Measurements from ENCODE around the gene PEX3. TPM values are rescaled to one million over a fixed set of nuclear protein-coding genes. Genes with fewer than 3 reads are reported as not detected.
"Not testable (repeated sequence)": the region's sequence is repeated elsewhere in the genome, so short reads cannot be mapped to it uniquely, and the experiment has no call there.

PEX3 gene
- total RNA-seq, 1 donor: 19.2 TPM

- Histone ChIP-seq H4K20me1 (ENCODE audit: insufficient read depth, low read length) (peaks cover 4% of the 10 kb centered on the region), H2AFZ (ENCODE audit: low read length) (no peak overlapping the region), H3K9me3 (ENCODE audit: low read depth, low read length) (no peaks in the 10 kb centered on the region), H3K36me3 (ENCODE audit: insufficient read depth, low read length) (peaks cover 6% of the 10 kb centered on the region), H3K4me2 (ENCODE audit: insufficient read depth, low read length) (no peak overlapping the region), H3K4me3 (ENCODE audit: insufficient read depth, low read length) (no peak overlapping the region), H3K27ac (ENCODE audit: low read depth, low read length) (no peak overlapping the region), H3K4me1 (ENCODE audit: insufficient read depth, low read length) (peaks cover 8% of the 10 kb centered on the region), H3K79me2 (ENCODE audit: insufficient read depth, low read length) (peaks cover 34% of the 10 kb centered on the region), H3K27me3 (ENCODE audit: insufficient read depth, low read length) (no peaks in the 10 kb centered on the region)
- no peak for DNase-seq (ENCODE audit: insufficient read length, low spot score, missing footprints)
- no peak for TF ChIP-seq CTCF (IDR thresholded peaks at IDR 0.05; ENCODE audit: extremely low read depth, low read depth, low read length)
Observed at GRCh38 chr6:143457563-143458359, 7.2 kb downstream of the PEX3 start.

- Histone ChIP-seq H3K4me2 (ENCODE audit: insufficient read depth, low read length) (no peak overlapping the region), H3K4me3 (ENCODE audit: insufficient read depth, low read length) (no peak overlapping the region), H3K9me3 (ENCODE audit: low read depth, low read length) (no peaks in the 10 kb centered on the region), H3K27me3 (ENCODE audit: insufficient read depth, low read length) (no peaks in the 10 kb centered on the region), H3K27ac (ENCODE audit: low read depth, low read length) (no peak overlapping the region), H4K20me1 (ENCODE audit: insufficient read depth, low read length) (no peaks in the 10 kb centered on the region), H2AFZ (ENCODE audit: low read length) (no peak overlapping the region), H3K79me2 (ENCODE audit: insufficient read depth, low read length) (no peaks in the 10 kb centered on the region), H3K36me3 (ENCODE audit: insufficient read depth, low read length) (peaks cover 5% of the 10 kb centered on the region), H3K4me1 (ENCODE audit: insufficient read depth, low read length) (no peaks in the 10 kb centered on the region)
- TF ChIP-seq CTCF (IDR thresholded peaks at IDR 0.05; ENCODE audit: extremely low read depth, low read depth, low read length): no peak
- no peak for DNase-seq (ENCODE audit: insufficient read length, low spot score, missing footprints)
Observed at GRCh38 chr6:143465546-143465945, 14.9 kb downstream of the PEX3 start.

GRCh38 chr6:143468026-143468425 is 17.4 kb downstream of the PEX3 start:
- Histone ChIP-seq H4K20me1 (ENCODE audit: insufficient read depth, low read length) (no peaks in the 10 kb centered on the region), H3K27me3 (ENCODE audit: insufficient read depth, low read length) (no peaks in the 10 kb centered on the region), H3K79me2 (ENCODE audit: insufficient read depth, low read length) (no peaks in the 10 kb centered on the region), H2AFZ (ENCODE audit: low read length) (no peak overlapping the region), H3K4me3 (ENCODE audit: insufficient read depth, low read length) (no peak overlapping the region), H3K27ac (ENCODE audit: low read depth, low read length) (no peak overlapping the region), H3K4me1 (ENCODE audit: insufficient read depth, low read length) (no peaks in the 10 kb centered on the region), H3K4me2 (ENCODE audit: insufficient read depth, low read length) (no peak overlapping the region), H3K9me3 (ENCODE audit: low read depth, low read length) (no peaks in the 10 kb centered on the region), H3K36me3 (ENCODE audit: insufficient read depth, low read length) (peaks cover 4% of the 10 kb centered on the region)
- TF ChIP-seq CTCF (IDR thresholded peaks at IDR 0.05; ENCODE audit: extremely low read depth, low read depth, low read length): no peak
- no peak for DNase-seq (ENCODE audit: insufficient read length, low spot score, missing footprints)

- not testable (repeated sequence) for H3K36me3 ChIP-seq (ENCODE audit: insufficient read depth, low read length); H3K4me1 ChIP-seq (ENCODE audit: insufficient read depth, low read length); H3K27ac ChIP-seq (ENCODE audit: low read depth, low read length); H3K4me2 ChIP-seq (ENCODE audit: insufficient read depth, low read length); H4K20me1 ChIP-seq (ENCODE audit: insufficient read depth, low read length); H2AFZ ChIP-seq (ENCODE audit: low read length); H3K27me3 ChIP-seq (ENCODE audit: insufficient read depth, low read length); H3K9me3 ChIP-seq (ENCODE audit: low read depth, low read length); H3K4me3 ChIP-seq (ENCODE audit: insufficient read depth, low read length); H3K79me2 ChIP-seq (ENCODE audit: insufficient read depth, low read length); DNase-seq (ENCODE audit: insufficient read length, low spot score, missing footprints)
Observed at GRCh38 chr6:143468823-143469222, 18.2 kb downstream of the PEX3 start.

Data from osteoblast (primary cell).